Esophagus muscularis mucosa (tissue), 4 donors: ENCODE measurements around the gene PIK3R6. TPM values are rescaled to one million over a fixed set of nuclear protein-coding genes. Genes with fewer than 3 reads are reported as not detected.
A peak's percentile ranks its signal among the peaks of the same experiment; 100 is the strongest.

ENCODE experiments used
- DNase-seq: peaks from one replicate; pipeline ENCODE4 v3.0.0-alpha.2; 2017; ENCODE audit errors: extremely low spot score
- H3K27ac ChIP-seq, 4 donors: fragments of 200-600 bp; sonication (generic); replicated peaks in 1 of 4; 1 replicate in 3 of 4; 2 replicates in 1 of 4; pipeline ENCODE4 v1.5.1; 2016 to 2019; ENCODE audit warnings: mild to moderate bottlenecking in 1 of 4
- H3K27me3 ChIP-seq, 4 donors: fragments of 200-600 bp; sonication (generic); one replicate each; pipeline versions ENCODE4 v1.5.1 to v1.6.0; 2016 to 2019
- H3K36me3 ChIP-seq, 4 donors: fragments of 200-600 bp; sonication (generic); one replicate each; pipeline ENCODE4 v1.5.1; 2016 to 2019
- H3K4me1 ChIP-seq, 4 donors: fragments of 200-600 bp; sonication (generic); one replicate each; pipeline ENCODE4 v1.5.1; 2016 to 2019
- H3K4me3 ChIP-seq, 4 donors: fragments of 200-600 bp; sonication (generic); 1 replicate in 2 of 4; 2 replicates in 2 of 4; pipeline ENCODE4 v1.5.1; 2016 to 2019; ENCODE audit warnings: mild to moderate bottlenecking in 4 of 4, moderate library complexity in 1 of 4
- H3K9me3 ChIP-seq, 4 donors: fragments of 200-600 bp; sonication (generic); 1 replicate in 3 of 4; 2 replicates in 1 of 4; pipeline ENCODE4 v1.5.1; 2016 to 2019
- CTCF ChIP-seq, 3 experiments: fragments of 200-600 bp in 2 of 3; fragments of 450-650 bp in 1 of 3; sonication (generic) in 2 of 3; IDR thresholded peaks; one replicate each; pipeline ENCODE4 v1.5.1; 2017 to 2019; ENCODE audit warnings: antibody characterized with exemption in 3 of 3, mild to moderate bottlenecking in 2 of 3, moderate library complexity in 1 of 3
- EP300 ChIP-seq: sonication (generic); formaldehyde crosslinking; IDR thresholded peaks from one replicate; pipeline ENCODE4 v1.6.1; 2017; ENCODE audit warnings: antibody characterized with exemption
- POLR2A ChIP-seq: fragments of 450-650 bp; IDR thresholded peaks from one replicate; pipeline ENCODE4 v1.6.1; 2017; ENCODE audit warnings: antibody characterized with exemption, moderate library complexity, mild to moderate bottlenecking, low read depth
- POLR2AphosphoS5 ChIP-seq, 2 donors: sonication (generic); formaldehyde crosslinking; IDR thresholded peaks; one replicate each; pipeline ENCODE4 v1.6.1; 2017; ENCODE audit warnings: antibody characterized with exemption in 2 of 2
- WGBS: methylation state at CpG from one replicate; pipeline ENCODE4 v1.1.5; 2018; 5-methylcytosine and 5-hydroxymethylcytosine counted together
- intact Hi-C: fragments of 100-400 bp; cut with DNase I; formaldehyde crosslinking; loops from one replicate; pipeline ENCODE4 v1.15.1; 2023
- total RNA-seq, 4 donors: library from RNA; depleted of rRNA; stranded (reverse); fragments of >200 nt; gene quantifications; one replicate each; pipeline versions ENCODE4 v1.1.0 to v1.2.1, GENCODE V29; 2016

PIK3R6 gene
- total RNA-seq, 4 donors from 2014 or later, result 0.52 to 3.3 (median 1.8) TPM

DNA sequence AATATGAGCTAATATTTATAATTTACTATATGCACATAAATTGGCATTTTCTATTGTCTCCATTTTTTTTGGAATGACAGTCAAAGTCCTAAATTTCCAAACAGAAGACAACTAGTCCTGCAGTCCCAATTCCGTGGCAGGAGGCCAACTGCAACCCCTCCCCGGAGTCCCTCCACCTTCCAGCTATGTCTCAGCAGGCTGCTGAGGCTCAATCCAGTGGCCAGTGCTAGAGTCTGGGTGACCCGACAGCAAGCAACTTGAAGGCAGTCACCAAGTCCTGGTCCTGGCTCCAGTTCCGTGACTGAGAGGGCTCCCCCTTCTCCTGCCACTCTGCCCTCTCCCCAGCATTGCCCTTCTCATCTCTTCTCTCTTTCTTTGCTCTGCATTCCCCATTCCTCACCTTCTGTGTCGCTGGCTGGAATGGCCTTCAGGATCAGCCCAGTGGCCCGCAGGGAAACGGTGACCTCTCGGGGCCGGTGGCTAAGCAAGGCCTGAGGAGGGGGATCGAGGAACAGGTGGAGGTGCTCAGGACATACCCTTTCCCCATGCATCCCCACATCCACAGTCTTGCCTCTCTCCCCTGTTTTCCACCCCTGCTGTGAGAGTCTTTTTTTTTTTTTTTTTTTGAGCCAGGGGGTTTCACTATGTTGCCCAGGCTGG lies 45.9 kb downstream of the PIK3R6 start:
- Histone ChIP-seq H3K4me3 (no peak overlapping the region), H3K27ac (no peak overlapping the region), H3K4me1 (no peaks in the 10 kb centered on the region), H3K27me3 (peaks cover 0 to 28% (median 0%) of the 10 kb centered on the region in 4 donors), H3K36me3 (no peaks in the 10 kb centered on the region), H3K9me3 (peaks cover 0 to 10% (median 3%) of the 10 kb centered on the region in 4 donors)
- TF ChIP-seq POLR2AphosphoS5 (IDR thresholded peaks at IDR 0.05), result no peak
- TF ChIP-seq EP300, result no peak
- intact Hi-C loops, result no loop called here
- peak; percentile 62 for DNase-seq
- 72% methylated on average over 10 of the region's 10 CpGs for WGBS

DNA sequence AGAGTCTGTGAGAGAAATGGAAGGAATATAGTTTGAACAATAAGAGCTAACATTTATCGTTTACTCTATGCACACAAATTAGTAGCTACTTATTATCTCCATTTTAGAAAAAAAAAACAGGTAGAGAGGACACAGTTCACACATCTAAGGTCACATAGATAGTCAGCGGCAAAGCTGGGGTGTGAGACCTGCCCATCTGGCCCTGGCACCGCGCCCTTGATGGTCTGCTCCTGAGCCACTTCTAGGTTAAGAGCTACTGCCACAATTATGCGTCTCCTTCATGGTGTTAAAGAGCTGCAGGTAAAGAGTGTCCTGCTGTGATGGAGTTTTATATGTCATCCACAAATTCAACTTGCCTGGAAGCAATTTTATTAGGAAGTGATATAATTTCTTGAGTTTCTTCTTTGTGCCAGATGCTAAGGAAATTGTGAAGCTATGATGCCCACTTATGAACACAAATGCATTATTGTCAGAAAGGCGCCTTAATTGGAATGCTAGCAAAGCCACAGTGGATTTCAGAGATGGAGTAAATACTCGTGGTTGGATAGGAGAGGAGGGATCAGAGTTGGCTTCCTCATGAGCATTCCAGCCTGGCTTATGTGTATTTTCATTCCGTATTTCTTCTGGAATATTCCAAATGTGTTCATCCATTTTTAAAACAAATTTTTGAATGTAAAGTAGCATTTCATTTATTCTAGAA lies 47.0 kb downstream of the PIK3R6 start:
- peaks cover 0 to 10% (median 3%) of the 10 kb centered on the region in 4 donors for H3K9me3 ChIP-seq
- no peak overlapping the region for H3K4me3 ChIP-seq
- H3K27ac ChIP-seq, result no peak overlapping the region
- TF ChIP-seq POLR2AphosphoS5 (IDR thresholded peaks at IDR 0.05), result no peak
- no peak for TF ChIP-seq EP300
- no peak for TF ChIP-seq POLR2A
- TF ChIP-seq CTCF (IDR thresholded peaks at IDR 0.05), result no peak
- DNase-seq, result peak; percentile 21
- H3K27me3 ChIP-seq, result peaks cover 0 to 25% (median 0%) of the 10 kb centered on the region in 4 donors
- H3K36me3 ChIP-seq, result no peaks in the 10 kb centered on the region
- intact Hi-C loops, result no loop called here
- no peaks in the 10 kb centered on the region for H3K4me1 ChIP-seq
- WGBS, result 81% methylated on average over 8 of the region's 8 CpGs

- H3K4me3 ChIP-seq, result no peak overlapping the region
- DNase-seq, result peak; percentile 77
- peaks cover 0 to 27% (median 0%) of the 10 kb centered on the region in 4 donors for H3K27me3 ChIP-seq
- no peaks in the 10 kb centered on the region for H3K4me1 ChIP-seq
- WGBS, result 51% methylated on average over 3 of the region's 3 CpGs
- no peaks in the 10 kb centered on the region for H3K9me3 ChIP-seq
- intact Hi-C loops, result no loop called here
- H3K36me3 ChIP-seq, result no peaks in the 10 kb centered on the region
- H3K27ac ChIP-seq, result no peak overlapping the region
- TF ChIP-seq CTCF (IDR thresholded peaks at IDR 0.05) (no peak), EP300 (no peak), POLR2AphosphoS5 (IDR thresholded peaks at IDR 0.05) (no peak), POLR2A (no peak)
Observed at GRCh38 chr17:8818654-8819330, 48.7 kb downstream of the PIK3R6 start.

- intact Hi-C loops, result no loop called here
- WGBS, result 89% methylated on average over 8 of the region's 8 CpGs
- TF ChIP-seq POLR2AphosphoS5 (IDR thresholded peaks at IDR 0.05), result no peak
- TF ChIP-seq EP300, result no peak
- TF ChIP-seq POLR2A, result no peak
- no peak for TF ChIP-seq CTCF (IDR thresholded peaks at IDR 0.05)
- DNase-seq, result peak; percentile 64
- no peaks in the 10 kb centered on the region for H3K4me1 ChIP-seq
- no peaks in the 10 kb centered on the region for H3K36me3 ChIP-seq
- H3K4me3 ChIP-seq, result no peak overlapping the region
- peaks cover 0 to 29% (median 0%) of the 10 kb centered on the region in 4 donors for H3K27me3 ChIP-seq
- no peak overlapping the region for H3K27ac ChIP-seq
- H3K9me3 ChIP-seq, result no peaks in the 10 kb centered on the region
Observed at GRCh38 chr17:8818047-8818446, 49.4 kb downstream of the PIK3R6 start.
